GM23248 (cell line): ENCODE results near the gene ZNF22. TPM values are rescaled to one million over a fixed set of nuclear protein-coding genes. Genes with fewer than 3 reads are reported as not detected.

ENCODE experiments used
- DNase-seq: peaks from one replicate; pipeline ENCODE4 v3.0.0-alpha.2; 2015
- H2AFZ ChIP-seq: fragments of 200-600 bp; sonication (generic); 2 replicates; pipeline ENCODE4 v1.6.1; 2016; ENCODE audit warnings: antibody characterized with exemption
- H3F3A ChIP-seq: fragments of 200-600 bp; sonication (generic); 2 replicates; pipeline ENCODE4 v1.6.1; 2016; ENCODE audit warnings: mild to moderate bottlenecking, antibody characterized with exemption, mixed run types; ENCODE audit not compliant: insufficient read depth
- H3K27ac ChIP-seq: fragments of 200-600 bp; sonication (generic); 2 replicates; pipeline ENCODE4 v1.5.1; 2016; ENCODE audit warnings: mild to moderate bottlenecking
- H3K27me3 ChIP-seq: fragments of 200-600 bp; sonication (generic); replicated peaks from 2 replicates; pipeline ENCODE4 v1.6.1; 2016; ENCODE audit warnings: mild to moderate bottlenecking; ENCODE audit not compliant: insufficient read depth
- H3K36me3 ChIP-seq: fragments of 200-600 bp; sonication (generic); 2 replicates; pipeline ENCODE4 v1.6.1; 2016; ENCODE audit warnings: low read depth, mild to moderate bottlenecking
- H3K4me1 ChIP-seq: fragments of 200-600 bp; sonication (generic); 2 replicates; pipeline ENCODE4 v1.6.1; 2016; ENCODE audit warnings: mild to moderate bottlenecking; ENCODE audit not compliant: insufficient read depth
- H3K4me2 ChIP-seq: fragments of 200-600 bp; sonication (generic); one replicate; pipeline ENCODE4 v1.6.1; 2016; ENCODE audit warnings: mild to moderate bottlenecking; ENCODE audit not compliant: unreplicated experiment
- H3K4me3 ChIP-seq: fragments of 200-600 bp; sonication (generic); 2 replicates; pipeline ENCODE4 v1.5.1; 2016; ENCODE audit warnings: mild to moderate bottlenecking
- H3K79me2 ChIP-seq: fragments of 200-600 bp; sonication (generic); 2 replicates; pipeline ENCODE4 v1.6.1; 2016; ENCODE audit warnings: mild to moderate bottlenecking; ENCODE audit not compliant: insufficient read depth
- H3K9ac ChIP-seq: fragments of 200-600 bp; sonication (generic); 2 replicates; pipeline ENCODE4 v1.6.1; 2016; ENCODE audit warnings: mild to moderate bottlenecking
- H3K9me2 ChIP-seq: fragments of 200-600 bp; sonication (generic); 2 replicates; pipeline ENCODE4 v1.6.1; 2016; ENCODE audit warnings: mixed run types, mild to moderate bottlenecking, moderate library complexity; ENCODE audit not compliant: insufficient read depth
- H3K9me3 ChIP-seq: fragments of 200-600 bp; sonication (generic); one replicate; pipeline ENCODE4 v1.6.1; 2017; ENCODE audit warnings: low read depth
- H4K20me1 ChIP-seq: fragments of 200-600 bp; sonication (generic); 2 replicates; pipeline ENCODE4 v1.6.0; 2016; ENCODE audit not compliant: insufficient read depth
- EZH2 ChIP-seq: fragments of 200-600 bp; sonication (generic); IDR thresholded peaks from 2 replicates; pipeline ENCODE4 v1.6.1; 2018; ENCODE audit warnings: antibody characterized with exemption, mild to moderate bottlenecking; ENCODE audit not compliant: insufficient read depth, poor library complexity, severe bottlenecking
- EZH2phosphoT487 ChIP-seq: fragments of 200-600 bp; sonication (generic); IDR thresholded peaks from 2 replicates; pipeline ENCODE4 v1.6.1; 2018; ENCODE audit warnings: antibody characterized with exemption, moderate library complexity, mild to moderate bottlenecking, low read depth; ENCODE audit not compliant: insufficient read depth
- WGBS, 2 experiments: methylation state at CpG; one replicate each; pipeline ENCODE4 v1.1.6; 2015 to 2017; ENCODE audit warnings: low lambda C conversion rate in 2 of 2, low coverage in 1 of 2; ENCODE audit errors: missing lambda C conversion rate in 2 of 2; 5-methylcytosine and 5-hydroxymethylcytosine counted together
- in situ Hi-C: fragments of 300-500 bp; cut with MboI; formaldehyde crosslinking; loops from 2 replicates; pipeline ENCODE4 v1.15.0; 2020
- polyA plus RNA-seq: library from polyadenylated mRNA; unstranded; fragments of >200 nt; fragmentation: Nextera tagmentation; extraction: Ambion mirVana; gene quantifications from 2 replicates; pipeline ENCODE4 v1.2.1, GENCODE V29; 2016
- total RNA-seq: library from RNA; depleted of rRNA; stranded (reverse); fragments of >200 nt; shearing (Covaris generic); gene quantifications from 2 replicates; pipeline ENCODE4 v1.2.3, GENCODE V29; 2014; rRNA removed

ZNF22 gene
- 14.0 and 15.5 TPM in 2 replicates for total RNA-seq
- polyA plus RNA-seq: 16.7 and 17.3 TPM in 2 replicates

- H3K4me3 ChIP-seq: peak within 1 kb of the TSS; percentile 73
- peaks cover 31% of the 10 kb centered on the region for H3K4me1 ChIP-seq
Observed at GRCh38 chr10:45000752-45001380, at the start of gene ZNF22. Gene ZNF22 (plus strand): TSS chr10:45000923. CDS start chr10:45003369, 2,446 bp downstream.

GRCh38 chr10:44951576-44952226 is 49.0 kb upstream of the ZNF22 start:
- H4K20me1 ChIP-seq: no peaks in the 10 kb centered on the region
- no peak for DNase-seq
- TF ChIP-seq EZH2 (no peak), EZH2phosphoT487 (no peak)
- H3K9ac ChIP-seq: no peak overlapping the region
- H3K27me3 ChIP-seq: no peaks in the 10 kb centered on the region
- H3K9me2 ChIP-seq: no peaks in the 10 kb centered on the region
- no peak overlapping the region for H3K4me3 ChIP-seq
- no peak overlapping the region for H3K27ac ChIP-seq
- 85 to 86% methylated on average over 7 of the region's 7 CpGs for WGBS, 2 experiments
- no peaks in the 10 kb centered on the region for H3K9me3 ChIP-seq
- H3K4me1 ChIP-seq: peaks cover 6% of the 10 kb centered on the region; the same call in 1 of the 2 replicates
- H2AFZ ChIP-seq: no peak overlapping the region
- in situ Hi-C loops: no loop called here
- H3K4me2 ChIP-seq: no peak overlapping the region
- H3K36me3 ChIP-seq: no peaks in the 10 kb centered on the region
- no peaks in the 10 kb centered on the region for H3K79me2 ChIP-seq
- H3F3A ChIP-seq: no peaks in the 10 kb centered on the region

More at GRCh38 chr10:45000752-45001380, at the start of gene ZNF22:
- WGBS, 2 experiments: 0 to 1% methylated on average over 53 to 73 of the region's 79 CpGs
- no peaks in the 10 kb centered on the region for H3K9me2 ChIP-seq
- peak within 1 kb of the TSS; percentile 77 for H2AFZ ChIP-seq
- no peaks in the 10 kb centered on the region for H4K20me1 ChIP-seq
- TF ChIP-seq EZH2phosphoT487 (no peak), EZH2 (no peak)
- peaks cover 13% of the 10 kb centered on the region; the same call in 1 of the 2 replicates for H3K36me3 ChIP-seq
- peaks cover 28% of the 10 kb centered on the region for H3K79me2 ChIP-seq
- in situ Hi-C loops: no loop called here
- peak within 1 kb of the TSS; percentile 91 for H3K4me2 ChIP-seq
- peaks cover 31% of the 10 kb centered on the region for H3F3A ChIP-seq
- peak within 1 kb of the TSS; percentile 92 for H3K9ac ChIP-seq
- H3K9me3 ChIP-seq: no peaks in the 10 kb centered on the region
- H3K27me3 ChIP-seq: no peaks in the 10 kb centered on the region
- peak within 1 kb of the TSS; percentile 93 for H3K27ac ChIP-seq
- DNase-seq: peak; percentile 87

- TF ChIP-seq EZH2: no peak
- no peak for TF ChIP-seq EZH2phosphoT487
- no peak for DNase-seq
- no peak overlapping the region for H2AFZ ChIP-seq
- H3K9me2 ChIP-seq: no peaks in the 10 kb centered on the region
- H3K4me3 ChIP-seq: no peak overlapping the region
- no peak overlapping the region for H3K9ac ChIP-seq
- H3K79me2 ChIP-seq: no peaks in the 10 kb centered on the region; the same call in 1 of the 2 replicates
- 68 to 73% methylated on average over 2 of the region's 2 CpGs for WGBS, 2 experiments
- H3K36me3 ChIP-seq: no peaks in the 10 kb centered on the region
- H3F3A ChIP-seq: no peaks in the 10 kb centered on the region
- H4K20me1 ChIP-seq: no peaks in the 10 kb centered on the region
- no peaks in the 10 kb centered on the region for H3K9me3 ChIP-seq
- H3K4me1 ChIP-seq: peaks cover 6% of the 10 kb centered on the region; the same call in 1 of the 2 replicates
- H3K4me2 ChIP-seq: no peak overlapping the region
- in situ Hi-C loops: no loop called here
- no peak overlapping the region for H3K27ac ChIP-seq
- no peaks in the 10 kb centered on the region for H3K27me3 ChIP-seq
Observed at GRCh38 chr10:44952779-44953231, 47.9 kb upstream of the ZNF22 start.

- Histone ChIP-seq H3K4me3 (no peak overlapping the region), H3K27ac (no peak overlapping the region), H3K36me3 (no peaks in the 10 kb centered on the region), H3K9ac (no peak overlapping the region), H3K4me1 (peaks cover 12% of the 10 kb centered on the region), H2AFZ (no peak overlapping the region), H3F3A (peaks cover 9% of the 10 kb centered on the region; the same call in 1 of the 2 replicates), H3K9me3 (no peaks in the 10 kb centered on the region), H3K9me2 (no peaks in the 10 kb centered on the region), H3K27me3 (no peaks in the 10 kb centered on the region), H3K4me2 (no peak overlapping the region), H4K20me1 (no peaks in the 10 kb centered on the region), H3K79me2 (no peaks in the 10 kb centered on the region; the same call in 1 of the 2 replicates)
- DNase-seq: no peak
- TF ChIP-seq EZH2 (no peak), EZH2phosphoT487 (no peak)
- in situ Hi-C loops: no loop called here
Observed at GRCh38 chr10:44954042-44954441, 46.7 kb upstream of the ZNF22 start.
